ENCODE results near the gene VCAM1. TPM values are rescaled to one million over a fixed set of nuclear protein-coding genes. Genes with fewer than 3 reads are reported as not detected.

Gene VCAM1
- total and polyA plus RNA-seq, 2 experiments from 2014 or later = not detected

- TF ChIP-seq, protein P1, sequence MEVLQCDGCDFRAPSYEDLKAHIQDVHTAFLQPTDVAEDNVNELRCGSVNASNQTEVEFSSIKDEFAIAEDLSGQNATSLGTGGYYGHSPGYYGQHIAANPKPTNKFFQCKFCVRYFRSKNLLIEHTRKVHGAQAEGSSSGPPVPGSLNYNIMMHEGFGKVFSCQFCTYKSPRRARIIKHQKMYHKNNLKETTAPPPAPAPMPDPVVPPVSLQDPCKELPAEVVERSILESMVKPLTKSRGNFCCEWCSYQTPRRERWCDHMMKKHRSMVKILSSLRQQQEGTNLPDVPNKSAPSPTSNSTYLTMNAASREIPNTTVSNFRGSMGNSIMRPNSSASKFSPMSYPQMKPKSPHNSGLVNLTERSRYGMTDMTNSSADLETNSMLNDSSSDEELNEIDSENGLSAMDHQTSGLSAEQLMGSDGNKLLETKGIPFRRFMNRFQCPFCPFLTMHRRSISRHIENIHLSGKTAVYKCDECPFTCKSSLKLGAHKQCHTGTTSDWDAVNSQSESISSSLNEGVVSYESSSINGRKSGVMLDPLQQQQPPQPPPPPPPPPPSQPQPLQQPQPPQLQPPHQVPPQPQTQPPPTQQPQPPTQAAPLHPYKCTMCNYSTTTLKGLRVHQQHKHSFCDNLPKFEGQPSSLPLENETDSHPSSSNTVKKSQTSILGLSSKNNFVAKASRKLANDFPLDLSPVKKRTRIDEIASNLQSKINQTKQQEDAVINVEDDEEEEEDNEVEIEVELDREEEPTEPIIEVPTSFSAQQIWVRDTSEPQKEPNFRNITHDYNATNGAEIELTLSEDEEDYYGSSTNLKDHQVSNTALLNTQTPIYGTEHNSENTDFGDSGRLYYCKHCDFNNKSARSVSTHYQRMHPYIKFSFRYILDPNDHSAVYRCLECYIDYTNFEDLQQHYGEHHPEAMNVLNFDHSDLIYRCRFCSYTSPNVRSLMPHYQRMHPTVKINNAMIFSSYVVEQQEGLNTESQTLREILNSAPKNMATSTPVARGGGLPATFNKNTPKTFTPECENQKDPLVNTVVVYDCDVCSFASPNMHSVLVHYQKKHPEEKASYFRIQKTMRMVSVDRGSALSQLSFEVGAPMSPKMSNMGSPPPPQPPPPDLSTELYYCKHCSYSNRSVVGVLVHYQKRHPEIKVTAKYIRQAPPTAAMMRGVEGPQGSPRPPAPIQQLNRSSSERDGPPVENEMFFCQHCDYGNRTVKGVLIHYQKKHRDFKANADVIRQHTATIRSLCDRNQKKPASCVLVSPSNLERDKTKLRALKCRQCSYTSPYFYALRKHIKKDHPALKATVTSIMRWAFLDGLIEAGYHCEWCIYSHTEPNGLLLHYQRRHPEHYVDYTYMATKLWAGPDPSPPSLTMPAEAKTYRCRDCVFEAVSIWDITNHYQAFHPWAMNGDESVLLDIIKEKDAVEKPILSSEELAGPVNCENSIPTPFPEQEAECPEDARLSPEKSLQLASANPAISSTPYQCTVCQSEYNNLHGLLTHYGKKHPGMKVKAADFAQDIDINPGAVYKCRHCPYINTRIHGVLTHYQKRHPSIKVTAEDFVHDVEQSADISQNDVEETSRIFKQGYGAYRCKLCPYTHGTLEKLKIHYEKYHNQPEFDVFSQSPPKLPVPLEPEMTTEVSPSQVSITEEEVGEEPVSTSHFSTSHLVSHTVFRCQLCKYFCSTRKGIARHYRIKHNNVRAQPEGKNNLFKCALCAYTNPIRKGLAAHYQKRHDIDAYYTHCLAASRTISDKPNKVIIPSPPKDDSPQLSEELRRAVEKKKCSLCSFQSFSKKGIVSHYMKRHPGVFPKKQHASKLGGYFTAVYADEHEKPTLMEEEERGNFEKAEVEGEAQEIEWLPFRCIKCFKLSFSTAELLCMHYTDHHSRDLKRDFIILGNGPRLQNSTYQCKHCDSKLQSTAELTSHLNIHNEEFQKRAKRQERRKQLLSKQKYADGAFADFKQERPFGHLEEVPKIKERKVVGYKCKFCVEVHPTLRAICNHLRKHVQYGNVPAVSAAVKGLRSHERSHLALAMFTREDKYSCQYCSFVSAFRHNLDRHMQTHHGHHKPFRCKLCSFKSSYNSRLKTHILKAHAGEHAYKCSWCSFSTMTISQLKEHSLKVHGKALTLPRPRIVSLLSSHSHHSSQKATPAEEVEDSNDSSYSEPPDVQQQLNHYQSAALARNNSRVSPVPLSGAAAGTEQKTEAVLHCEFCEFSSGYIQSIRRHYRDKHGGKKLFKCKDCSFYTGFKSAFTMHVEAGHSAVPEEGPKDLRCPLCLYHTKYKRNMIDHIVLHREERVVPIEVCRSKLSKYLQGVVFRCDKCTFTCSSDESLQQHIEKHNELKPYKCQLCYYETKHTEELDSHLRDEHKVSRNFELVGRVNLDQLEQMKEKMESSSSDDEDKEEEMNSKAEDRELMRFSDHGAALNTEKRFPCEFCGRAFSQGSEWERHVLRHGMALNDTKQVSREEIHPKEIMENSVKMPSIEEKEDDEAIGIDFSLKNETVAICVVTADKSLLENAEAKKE (CRISPR knock-in tag; IDR thresholded peaks at IDR 0.05) = no peak
- TF ChIP-seq POLR2AphosphoS5 (IDR thresholded peaks at IDR 0.05; ENCODE audit: low read depth) (no peak), ETS1 (IDR thresholded peaks at IDR 0.05) (no peak), JUNB (IDR thresholded peaks at IDR 0.05; ENCODE audit: unreplicated experiment) (no peak)
- TF ChIP-seq, protein P2, sequence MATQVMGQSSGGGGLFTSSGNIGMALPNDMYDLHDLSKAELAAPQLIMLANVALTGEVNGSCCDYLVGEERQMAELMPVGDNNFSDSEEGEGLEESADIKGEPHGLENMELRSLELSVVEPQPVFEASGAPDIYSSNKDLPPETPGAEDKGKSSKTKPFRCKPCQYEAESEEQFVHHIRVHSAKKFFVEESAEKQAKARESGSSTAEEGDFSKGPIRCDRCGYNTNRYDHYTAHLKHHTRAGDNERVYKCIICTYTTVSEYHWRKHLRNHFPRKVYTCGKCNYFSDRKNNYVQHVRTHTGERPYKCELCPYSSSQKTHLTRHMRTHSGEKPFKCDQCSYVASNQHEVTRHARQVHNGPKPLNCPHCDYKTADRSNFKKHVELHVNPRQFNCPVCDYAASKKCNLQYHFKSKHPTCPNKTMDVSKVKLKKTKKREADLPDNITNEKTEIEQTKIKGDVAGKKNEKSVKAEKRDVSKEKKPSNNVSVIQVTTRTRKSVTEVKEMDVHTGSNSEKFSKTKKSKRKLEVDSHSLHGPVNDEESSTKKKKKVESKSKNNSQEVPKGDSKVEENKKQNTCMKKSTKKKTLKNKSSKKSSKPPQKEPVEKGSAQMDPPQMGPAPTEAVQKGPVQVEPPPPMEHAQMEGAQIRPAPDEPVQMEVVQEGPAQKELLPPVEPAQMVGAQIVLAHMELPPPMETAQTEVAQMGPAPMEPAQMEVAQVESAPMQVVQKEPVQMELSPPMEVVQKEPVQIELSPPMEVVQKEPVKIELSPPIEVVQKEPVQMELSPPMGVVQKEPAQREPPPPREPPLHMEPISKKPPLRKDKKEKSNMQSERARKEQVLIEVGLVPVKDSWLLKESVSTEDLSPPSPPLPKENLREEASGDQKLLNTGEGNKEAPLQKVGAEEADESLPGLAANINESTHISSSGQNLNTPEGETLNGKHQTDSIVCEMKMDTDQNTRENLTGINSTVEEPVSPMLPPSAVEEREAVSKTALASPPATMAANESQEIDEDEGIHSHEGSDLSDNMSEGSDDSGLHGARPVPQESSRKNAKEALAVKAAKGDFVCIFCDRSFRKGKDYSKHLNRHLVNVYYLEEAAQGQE (IDR thresholded peaks at IDR 0.05; ENCODE audit: unreplicated experiment) = no peak
These were observed 17.2 kb downstream of the VCAM1 start (continued) for GRCh38 chr1:100736746-100737145.
